Neural progenitor cell (in vitro differentiated cells): Measurements from ENCODE around the gene ZNF426.

Source experiments
- CTCF ChIP-seq: fragments of 200-600 bp; sonication (generic); IDR thresholded peaks from 2 replicates; pipeline ENCODE4 v1.5.1; 2017; ENCODE audit warnings: antibody characterized with exemption, mild to moderate bottlenecking
- EZH2 ChIP-seq: fragments of 200-600 bp; sonication (generic); IDR thresholded peaks from 2 replicates; pipeline ENCODE4 v1.6.1; 2017; ENCODE audit warnings: antibody characterized with exemption, mild to moderate bottlenecking, moderate library complexity
- EZH2phosphoT487 ChIP-seq: fragments of 200-600 bp; sonication (generic); IDR thresholded peaks from 2 replicates; pipeline ENCODE4 v1.6.1; 2017; ENCODE audit warnings: antibody characterized with exemption

- TF ChIP-seq CTCF, result no peak
- no peak for TF ChIP-seq EZH2
- no peak for TF ChIP-seq EZH2phosphoT487
Observed at GRCh38 chr19:9552536-9553274, 14.3 kb upstream of the ZNF426 start.
